Measurements from ENCODE around the gene VIM.

Gene VIM

GRCh38 chr10:17228091-17229015, at the start of gene VIM:
TSS of gene VIM (plus strand) at chr10:17228241. CDS start at chr10:17229423, 1,182 bp downstream.
- DNase-seq (ENCODE audit: low read depth) = peak; percentile 98

DNA sequence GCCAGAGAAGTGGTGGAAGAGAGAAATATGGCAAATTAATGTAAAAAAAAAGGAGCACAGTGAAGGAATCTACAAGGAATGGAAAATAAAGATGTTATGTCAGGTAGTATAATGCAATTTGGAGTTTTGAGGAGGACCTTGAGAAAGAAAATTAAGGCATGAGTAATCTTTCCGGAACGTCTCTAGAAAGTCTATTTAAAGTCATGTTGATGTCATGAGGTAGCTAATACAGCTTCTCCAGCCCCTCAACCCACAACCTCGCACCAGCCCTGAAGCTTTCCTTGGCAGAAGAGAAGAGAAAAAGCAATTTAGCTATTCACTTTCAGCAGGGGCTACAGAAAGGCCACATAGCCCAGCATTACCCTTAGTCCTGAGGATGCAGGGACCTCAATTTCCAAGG, 49.0 kb upstream of the VIM start:
- DNase-seq (ENCODE audit: low read depth) = no peak

GRCh38 chr10:17181110-17181509, 46.9 kb upstream of the VIM start:
- no peak for DNase-seq (ENCODE audit: low read depth)

DNA sequence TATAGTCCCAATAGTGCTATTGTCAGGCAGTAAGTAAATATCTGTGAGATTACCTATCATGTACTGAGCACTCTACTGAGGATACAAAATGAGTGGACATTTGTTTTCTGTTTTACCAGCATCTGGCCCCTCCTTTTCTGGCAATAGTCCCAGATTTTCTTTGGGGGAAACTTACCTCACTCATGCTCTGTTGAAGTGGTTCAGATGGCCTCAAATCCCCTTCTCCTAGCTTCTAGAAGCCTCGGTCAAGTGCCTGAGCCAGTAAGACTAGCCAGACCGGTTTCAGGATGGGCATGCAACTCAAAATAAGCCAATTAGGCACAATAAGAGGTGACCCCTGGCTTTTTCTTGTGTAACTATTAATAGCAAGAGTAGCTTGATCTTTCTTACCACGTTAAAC, 46.3 kb upstream of the VIM start:
- no peak for DNase-seq (ENCODE audit: low read depth)

DNA sequence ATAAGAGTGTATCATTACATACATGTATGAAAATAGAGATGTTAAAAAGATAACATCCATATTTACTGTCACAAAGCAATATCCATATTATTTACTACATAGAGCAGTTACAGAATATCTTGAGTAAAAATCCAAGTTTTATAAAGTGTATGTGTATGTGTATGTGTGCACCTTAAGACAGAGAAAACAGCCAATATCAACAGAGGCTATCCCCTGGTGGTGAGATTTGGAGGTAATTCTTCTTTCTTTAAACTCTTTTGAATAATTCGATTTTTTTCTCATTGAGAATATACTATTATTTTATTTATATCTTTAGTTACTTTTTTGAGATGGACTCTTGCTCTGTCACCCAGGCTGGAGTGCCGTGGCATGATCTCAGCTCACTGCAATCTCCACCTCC, 44.9 kb upstream of the VIM start:
- no peak for DNase-seq (ENCODE audit: low read depth)

DNA sequence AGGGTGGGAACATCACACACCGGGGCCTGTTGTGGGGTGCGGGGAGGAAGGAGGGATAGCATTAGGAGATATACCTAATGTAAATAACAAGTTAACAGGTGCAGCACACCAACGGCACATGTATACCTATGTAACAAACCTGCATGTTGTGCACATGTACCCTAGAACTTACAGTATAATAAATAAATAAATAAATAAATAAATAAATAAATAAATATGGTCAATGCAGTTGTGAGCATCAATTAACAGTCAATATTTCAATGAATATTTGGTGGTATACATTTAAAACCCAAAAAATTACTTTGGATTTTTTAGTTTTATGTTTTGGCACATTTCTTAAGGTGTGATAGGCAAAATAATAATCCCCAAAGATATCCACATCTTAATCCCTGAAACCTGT, 42.2 kb upstream of the VIM start:
- DNase-seq (ENCODE audit: low read depth) = no peak

GRCh38 chr10:17188644-17189172, 39.3 kb upstream of the VIM start:
- DNase-seq (ENCODE audit: low read depth) = no peak

GRCh38 chr10:17190602-17191001, 37.4 kb upstream of the VIM start:
- no peak for DNase-seq (ENCODE audit: low read depth)

DNA sequence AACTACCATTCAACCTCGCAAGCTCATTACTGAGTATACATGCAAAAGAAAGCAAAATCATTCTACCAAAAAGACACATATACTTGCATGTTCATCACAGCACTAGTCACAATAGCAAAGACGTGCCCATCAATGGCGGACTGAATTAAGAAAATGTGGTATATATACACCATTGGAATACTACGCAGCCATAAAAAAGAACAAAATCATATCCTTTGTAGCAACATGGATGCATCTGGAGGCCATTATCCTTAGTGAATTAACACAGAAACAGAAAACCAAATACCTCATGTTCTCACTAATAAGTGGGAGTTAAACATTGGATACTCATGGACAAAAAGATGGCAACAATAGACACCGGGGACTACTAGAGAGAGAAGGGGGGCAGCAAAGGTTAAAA, 33.0 kb upstream of the VIM start:
- no peak for DNase-seq (ENCODE audit: low read depth)

GRCh38 chr10:17196045-17196444, 32.0 kb upstream of the VIM start:
- no peak for DNase-seq (ENCODE audit: low read depth)

GRCh38 chr10:17196573-17196972, 31.5 kb upstream of the VIM start:
- DNase-seq (ENCODE audit: low read depth) = no peak

- DNase-seq (ENCODE audit: low read depth) = peak; percentile 66
These were observed 28.7 kb upstream of the VIM start for GRCh38 chr10:17199351-17199804.

DNA sequence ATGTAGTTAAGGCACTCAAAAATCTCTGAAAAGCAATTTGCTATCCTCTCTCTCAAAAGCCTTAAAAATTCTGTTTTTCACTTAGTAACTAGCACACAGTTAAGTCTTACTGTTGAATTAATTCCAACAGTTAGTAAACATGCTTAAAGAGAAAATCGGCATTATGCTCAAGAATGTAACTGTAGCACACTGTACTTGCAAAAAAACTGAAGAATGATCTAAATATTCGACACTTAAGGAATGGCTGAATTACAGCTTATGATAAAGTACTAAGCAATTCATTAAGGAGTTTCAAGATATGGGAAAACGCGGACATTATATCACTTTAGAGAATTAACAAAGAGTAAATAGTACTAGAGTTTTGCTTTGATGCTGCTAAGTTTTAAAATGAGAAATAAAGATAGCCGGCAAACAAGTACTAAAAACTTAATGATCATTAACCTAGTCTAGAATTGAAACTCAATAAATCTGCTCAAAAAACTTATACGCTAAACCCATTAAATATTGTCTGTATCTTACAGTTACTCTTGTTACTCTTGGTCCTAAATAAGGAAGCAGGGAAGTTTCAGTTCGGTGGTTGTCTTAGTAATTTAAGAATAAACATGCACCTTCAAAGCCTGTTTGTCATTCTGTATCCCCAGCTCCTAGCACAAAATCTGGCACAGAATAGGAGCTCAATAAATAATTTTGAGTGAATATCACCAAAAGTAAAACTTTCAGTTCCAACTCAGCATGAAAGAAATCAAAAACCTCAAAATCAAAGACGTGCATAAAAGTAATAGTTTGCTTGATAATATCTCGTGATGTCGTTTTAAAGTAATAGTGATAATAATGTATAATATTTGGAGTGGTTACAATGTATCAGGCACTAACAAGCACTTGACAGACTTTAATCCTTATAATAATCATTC, 27.8 kb upstream of the VIM start:
- no peak for DNase-seq (ENCODE audit: low read depth)

DNA sequence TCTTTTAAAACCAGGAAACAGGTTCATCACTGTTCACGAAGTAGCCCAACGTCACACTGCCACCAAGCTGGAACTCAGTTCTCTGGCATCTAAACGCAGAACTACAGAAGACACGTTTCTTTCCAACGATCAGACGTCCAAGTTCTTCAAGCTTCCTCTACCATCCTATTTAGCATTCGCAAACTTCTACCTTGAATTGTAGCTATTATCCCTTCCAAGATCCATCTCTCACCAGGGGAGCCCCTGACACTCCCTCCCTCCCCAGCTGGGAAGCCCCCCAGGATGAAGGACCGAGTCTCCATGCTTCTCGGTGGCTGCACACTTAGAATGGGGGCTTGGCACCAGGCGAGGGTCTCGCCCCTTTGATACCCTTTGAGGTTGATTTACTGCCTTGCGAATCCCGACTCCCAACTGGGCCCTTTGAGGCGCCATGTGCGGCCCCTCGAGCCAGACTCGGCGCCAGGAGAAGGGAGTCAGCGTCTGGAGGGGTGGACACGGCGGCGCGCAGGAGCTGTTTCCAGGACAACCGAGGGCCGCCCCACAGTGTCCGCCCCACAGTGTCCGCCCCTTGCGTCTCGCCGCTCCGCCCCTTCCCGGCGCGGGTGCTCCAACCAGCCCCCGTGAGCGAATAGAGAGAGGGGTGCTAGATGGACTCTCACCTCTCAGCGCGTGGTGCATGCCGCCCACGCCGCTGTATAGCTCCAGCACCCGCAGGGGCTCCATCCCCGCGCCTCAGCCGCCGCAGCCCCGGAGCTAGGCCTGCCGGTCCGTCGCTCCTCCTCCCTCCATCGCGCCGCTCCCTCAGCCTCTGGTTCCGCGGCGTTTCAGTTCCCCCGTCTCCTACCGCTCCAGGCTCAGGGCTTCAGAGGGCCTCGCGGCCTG, 26.9 kb upstream of the VIM start, which contains the start of gene TRDMT1:
Gene TRDMT1 (minus strand): TSS at position 761 of the 882 bp plus-strand sequence. CDS start 38 bp downstream, at position 723.
- DNase-seq (ENCODE audit: low read depth) = peak; percentile 89

DNA sequence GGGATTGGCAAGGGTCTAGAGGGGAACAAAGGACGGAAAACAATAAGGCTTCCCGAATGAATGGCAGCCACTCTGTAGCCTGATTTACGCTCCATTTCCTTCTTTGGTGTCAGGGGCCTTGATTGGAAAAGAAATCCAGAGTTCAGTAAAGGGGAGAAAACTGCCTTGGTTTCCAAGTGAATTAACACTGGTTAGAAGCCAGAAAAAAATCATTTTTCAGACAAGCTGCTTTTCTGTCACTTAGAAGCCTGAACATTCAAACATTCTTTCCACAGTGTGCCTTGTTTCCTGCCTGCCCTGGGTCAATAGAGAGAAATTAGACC, 26.3 kb upstream of the VIM start:
- DNase-seq (ENCODE audit: low read depth) = no peak

GRCh38 chr10:17202506-17202905, 25.5 kb upstream of the VIM start:
- DNase-seq (ENCODE audit: low read depth) = no peak

DNA sequence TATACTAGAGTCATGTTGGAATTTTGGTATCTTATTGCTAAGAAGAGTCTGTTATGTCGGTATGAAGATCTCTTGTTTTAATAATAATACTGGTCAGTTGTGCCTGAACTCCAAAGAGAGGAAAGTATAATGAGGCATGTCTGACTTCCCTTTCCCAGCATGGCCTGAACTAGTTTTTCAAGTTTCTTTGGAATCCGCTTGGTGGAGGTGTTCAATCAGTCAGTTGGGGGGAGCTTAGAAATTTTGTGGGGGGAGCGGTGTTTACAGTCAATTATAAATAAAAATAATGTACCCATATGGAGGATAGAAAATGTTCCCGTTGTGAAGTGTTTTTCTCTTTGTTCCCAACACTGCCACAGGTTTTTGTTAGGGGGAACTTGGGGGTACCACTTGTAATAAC, 25.0 kb upstream of the VIM start:
- DNase-seq (ENCODE audit: low read depth) = no peak

GRCh38 chr10:17203416-17203815, 24.6 kb upstream of the VIM start:
- DNase-seq (ENCODE audit: low read depth) = no peak

DNA sequence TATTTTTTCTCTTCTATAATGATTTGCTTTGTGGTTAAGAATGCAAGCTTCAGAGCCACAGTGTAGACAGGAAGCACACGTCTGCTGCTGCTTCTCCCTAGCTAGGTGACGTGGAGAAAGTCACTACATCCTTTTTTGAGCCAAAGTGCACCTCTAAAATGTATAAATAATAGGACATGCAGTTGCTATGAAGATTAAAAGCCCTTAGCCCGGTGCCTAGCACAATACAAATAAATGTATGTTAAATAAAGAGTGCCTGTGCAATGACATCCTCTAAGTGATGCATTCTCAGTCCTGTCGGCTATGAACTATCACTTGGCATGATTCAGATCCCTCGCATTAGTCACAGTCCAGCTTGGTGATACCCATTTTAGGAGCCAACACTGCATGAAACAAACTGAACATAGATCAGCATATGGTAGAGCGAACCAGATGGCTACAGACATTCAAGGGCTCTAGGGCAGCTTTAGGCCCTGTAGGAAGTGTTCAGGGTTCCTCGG, 21.8 kb upstream of the VIM start:
- no peak for DNase-seq (ENCODE audit: low read depth)

- no peak for DNase-seq (ENCODE audit: low read depth)
These were observed 19.6 kb upstream of the VIM start for GRCh38 chr10:17208476-17208875.

GRCh38 chr10:17209302-17209701, 18.7 kb upstream of the VIM start:
- no peak for DNase-seq (ENCODE audit: low read depth)

Measured in fibroblast of the conjunctiva (primary cell).